NCI-H774 (cell line): ENCODE measurements around the gene SLC38A3.

Experiments used
- DNase-seq: peaks from one replicate; lab custom pipeline; 2025; lab: John Stamatoyannopoulos, UW

SLC38A3 gene

DNA sequence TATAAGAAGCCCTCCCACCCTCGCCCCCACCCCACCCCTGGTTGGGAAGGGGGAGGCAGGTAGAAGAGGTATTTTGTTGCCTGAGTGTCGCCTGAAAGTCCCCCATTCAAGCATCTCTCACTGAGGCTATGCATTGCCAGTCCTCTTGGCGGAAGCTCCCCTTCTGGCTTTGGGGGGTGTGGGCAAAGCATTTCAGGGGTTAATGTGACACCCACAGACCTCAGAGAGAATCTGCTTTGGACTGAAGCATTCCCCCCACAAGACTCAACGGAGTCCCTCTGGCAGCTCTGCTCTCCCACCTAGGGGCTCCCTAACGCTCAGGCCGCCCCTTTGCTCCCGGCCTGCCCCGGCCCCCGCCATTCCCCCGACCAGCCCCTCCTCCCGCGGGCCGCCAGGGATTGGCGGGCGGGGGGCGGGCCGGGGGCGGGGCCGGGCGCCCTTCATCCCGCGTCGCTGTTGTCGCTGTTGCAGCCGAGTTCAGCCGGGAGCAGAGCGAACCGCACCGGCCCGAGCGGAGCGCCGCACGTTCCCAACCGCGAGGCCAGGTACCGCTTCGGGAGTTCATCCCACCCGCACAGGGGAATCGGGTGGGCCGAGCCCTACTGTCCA lies at the start of gene SLC38A3:
SLC38A3 (plus strand) TSS at position 468 of the 609 bp plus-strand sequence. CDS start 8,929 bp downstream, outside the sequence.
- no peak for DNase-seq

DNA sequence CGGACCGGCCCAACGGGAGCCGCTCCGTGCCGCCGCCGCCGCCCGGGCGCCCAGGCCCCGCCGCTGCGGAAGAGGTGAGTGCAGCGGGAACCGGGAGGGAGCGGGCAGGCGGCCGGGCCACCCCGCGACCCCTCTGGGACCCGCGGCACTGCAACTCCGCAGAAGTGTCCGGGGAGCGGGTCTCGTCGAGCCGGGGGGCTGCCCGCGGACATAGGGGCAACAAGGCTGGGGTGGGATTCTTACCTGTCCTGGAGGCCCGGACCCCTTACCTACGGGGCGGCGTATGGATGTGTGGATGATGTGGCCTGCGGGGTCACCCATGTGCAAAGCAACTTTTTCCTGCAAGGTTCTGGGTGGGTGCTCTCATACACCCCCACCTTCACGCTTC lies 49.6 kb upstream of the SLC38A3 start:
- DNase-seq, result no peak

DNA sequence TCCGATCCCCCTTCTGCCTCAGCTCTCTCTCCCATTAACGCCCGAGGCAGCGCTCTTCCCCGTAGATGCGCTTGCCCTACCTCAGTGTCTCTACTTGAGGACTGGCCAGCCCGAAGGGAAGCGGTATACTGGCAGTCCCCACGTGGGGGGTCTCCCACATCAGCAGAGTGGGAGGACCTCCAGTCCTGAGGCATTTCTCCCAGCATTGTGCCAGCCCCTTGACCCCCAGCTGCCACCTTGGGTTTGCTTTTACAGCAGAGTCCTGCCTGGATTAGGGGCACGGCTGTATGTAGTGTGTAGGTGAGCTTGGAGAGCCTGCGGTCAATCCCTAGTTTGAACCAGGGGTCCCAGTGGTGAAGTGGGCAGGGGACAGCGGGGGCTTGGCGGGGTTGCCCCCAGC lies 49.2 kb upstream of the SLC38A3 start:
- DNase-seq, result no peak

DNA sequence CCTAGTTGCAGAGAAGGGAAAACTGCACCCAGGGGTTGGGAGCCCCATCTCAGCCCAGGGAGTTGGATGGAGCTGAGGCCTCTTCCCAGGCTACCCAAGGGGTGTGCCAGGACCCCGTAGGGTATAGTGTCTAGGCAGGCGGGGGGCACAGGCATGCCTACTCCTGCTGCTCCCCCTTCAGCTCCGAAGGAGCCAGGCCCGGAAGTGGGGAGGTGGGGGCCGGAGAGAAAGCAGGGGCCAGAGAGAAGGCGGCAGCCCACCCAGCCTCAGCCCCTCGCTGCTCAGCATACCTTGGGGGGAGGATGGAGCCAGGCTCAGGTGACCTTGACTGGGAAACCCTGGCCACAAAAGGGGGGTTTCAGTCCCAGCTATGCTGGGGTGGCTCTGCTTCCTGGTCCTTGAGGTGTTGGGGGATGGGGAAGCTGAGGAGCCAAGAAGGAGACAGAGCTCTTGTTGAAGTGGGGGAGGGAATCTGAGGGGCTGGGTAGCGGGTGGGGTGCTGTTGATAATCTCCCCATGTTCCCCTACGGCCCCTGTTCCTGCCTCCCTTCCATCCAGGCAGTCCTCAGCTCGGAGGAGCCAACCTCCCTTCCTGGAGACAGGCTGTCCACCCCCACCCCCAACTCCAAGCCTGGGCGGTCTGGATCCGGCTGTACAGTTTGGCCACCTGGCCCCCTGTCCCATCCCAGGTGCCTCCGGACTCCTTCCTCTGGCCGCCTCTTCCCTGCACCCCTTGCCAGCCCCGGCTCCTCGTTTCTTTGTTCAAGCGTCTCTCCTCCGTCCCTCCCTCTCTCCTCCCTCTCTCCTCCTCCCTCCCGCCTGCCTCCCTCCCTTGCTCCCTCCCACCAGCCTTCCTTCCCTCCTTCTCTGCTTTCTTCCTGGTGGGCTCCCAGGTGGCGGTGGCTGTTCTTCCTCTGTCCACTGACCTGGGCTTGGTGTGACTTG lies 48.2 kb upstream of the SLC38A3 start:
- DNase-seq, result no peak

DNA sequence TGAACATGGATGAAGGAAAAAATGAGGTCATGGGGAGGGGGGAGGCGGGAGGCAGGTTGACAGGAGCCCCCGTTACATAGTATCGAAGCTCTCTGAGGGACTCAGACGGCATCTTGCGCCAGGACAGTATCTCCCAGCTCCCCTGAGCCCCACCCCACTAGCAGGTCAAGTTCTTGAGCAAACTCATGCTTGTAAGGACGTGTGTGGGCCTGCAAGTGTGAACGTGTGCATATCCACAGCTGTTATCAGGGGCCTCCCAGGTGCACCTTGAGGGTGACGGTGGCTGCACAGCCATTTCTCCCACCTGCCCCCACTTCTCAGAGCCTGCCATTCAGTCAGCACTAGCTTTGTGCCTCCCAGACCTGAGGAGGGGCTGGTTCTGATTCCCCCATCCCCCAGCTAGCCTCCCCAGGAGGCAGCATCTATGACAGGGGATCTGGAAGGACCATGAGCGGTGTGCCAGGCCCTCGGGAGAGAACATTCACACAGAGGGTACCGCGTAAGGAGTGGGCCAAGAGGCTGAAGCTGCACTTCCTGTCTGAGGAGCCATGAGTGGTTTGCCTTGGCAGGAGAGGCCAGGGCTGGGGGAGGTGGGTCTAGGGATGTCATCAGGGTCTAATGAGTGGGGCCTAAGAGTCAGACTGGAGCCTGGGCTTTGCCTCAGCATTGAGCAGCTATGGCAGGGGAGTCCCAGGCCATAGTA lies 47.1 kb upstream of the SLC38A3 start:
- no peak for DNase-seq

DNA sequence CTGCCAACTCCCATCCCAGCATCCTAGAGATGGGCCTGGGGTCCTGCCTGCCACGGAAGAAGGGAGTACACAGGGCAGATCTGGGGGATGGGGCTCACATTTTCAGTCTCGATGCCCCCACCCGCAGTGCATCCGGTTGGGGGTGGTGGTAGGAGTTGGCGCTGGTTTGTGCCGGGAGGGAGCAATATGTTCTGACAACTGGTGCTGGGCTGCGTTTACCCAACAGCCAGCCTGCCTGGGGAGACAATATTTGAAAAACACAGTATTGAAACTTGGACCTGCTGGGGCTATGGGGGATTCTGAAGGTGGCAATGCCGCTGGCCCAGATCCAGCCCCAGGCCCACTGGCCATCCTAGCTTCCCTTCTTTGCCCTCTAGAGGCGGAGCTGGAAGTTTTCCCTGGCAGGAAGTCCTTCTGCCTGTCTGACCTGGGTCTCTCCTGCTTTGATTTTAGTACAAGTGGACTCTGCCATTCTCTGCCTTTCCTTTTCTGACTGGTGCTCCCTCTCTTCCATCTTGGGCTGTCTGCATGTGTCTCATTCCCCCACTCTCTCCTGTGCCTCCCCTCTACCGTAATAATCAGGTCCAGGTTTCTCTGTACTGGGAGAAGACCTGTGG lies 46.4 kb upstream of the SLC38A3 start:
- no peak for DNase-seq

DNA sequence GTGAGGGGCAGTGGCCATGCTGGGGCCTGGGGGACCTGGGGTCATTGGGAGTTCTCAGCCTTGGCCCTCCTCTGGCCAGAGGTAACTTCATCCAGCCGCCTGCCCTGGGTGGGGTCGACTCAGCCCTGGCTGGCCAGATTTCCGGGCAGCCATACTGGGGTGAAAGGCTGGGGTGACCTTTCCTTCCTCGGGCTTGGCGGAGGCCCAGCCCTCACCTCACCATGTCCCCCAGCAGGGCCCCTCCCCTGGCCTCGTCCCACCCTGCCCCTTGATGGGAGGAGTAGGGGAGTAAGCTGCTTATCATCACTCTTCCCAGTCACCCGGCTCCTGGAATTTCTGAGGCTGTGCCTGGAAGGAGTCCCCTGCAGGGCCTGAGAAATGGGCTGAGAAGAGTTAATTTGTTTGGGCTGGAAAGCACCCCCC lies 44.5 kb upstream of the SLC38A3 start:
- DNase-seq, result no peak

DNA sequence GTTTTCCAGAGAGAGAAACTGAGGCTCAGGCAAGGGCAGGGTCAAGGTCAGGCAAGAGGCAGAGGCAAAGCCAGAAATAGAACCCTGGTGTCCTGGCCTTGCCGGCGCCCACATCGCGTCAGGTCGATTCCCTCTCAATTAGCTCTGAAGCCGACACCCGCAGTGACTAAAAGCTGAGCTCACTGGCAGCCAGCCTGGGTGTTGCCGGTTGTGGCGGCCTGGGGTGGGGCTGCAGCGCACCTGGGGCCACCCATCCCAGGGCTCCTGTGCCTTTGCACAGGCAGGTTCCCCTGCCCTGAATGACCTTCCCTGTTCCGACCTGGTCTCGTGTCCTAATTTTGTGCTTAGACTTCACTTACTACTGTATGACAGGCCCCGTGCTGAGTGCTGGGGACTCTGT lies 43.8 kb upstream of the SLC38A3 start:
- no peak for DNase-seq

DNA sequence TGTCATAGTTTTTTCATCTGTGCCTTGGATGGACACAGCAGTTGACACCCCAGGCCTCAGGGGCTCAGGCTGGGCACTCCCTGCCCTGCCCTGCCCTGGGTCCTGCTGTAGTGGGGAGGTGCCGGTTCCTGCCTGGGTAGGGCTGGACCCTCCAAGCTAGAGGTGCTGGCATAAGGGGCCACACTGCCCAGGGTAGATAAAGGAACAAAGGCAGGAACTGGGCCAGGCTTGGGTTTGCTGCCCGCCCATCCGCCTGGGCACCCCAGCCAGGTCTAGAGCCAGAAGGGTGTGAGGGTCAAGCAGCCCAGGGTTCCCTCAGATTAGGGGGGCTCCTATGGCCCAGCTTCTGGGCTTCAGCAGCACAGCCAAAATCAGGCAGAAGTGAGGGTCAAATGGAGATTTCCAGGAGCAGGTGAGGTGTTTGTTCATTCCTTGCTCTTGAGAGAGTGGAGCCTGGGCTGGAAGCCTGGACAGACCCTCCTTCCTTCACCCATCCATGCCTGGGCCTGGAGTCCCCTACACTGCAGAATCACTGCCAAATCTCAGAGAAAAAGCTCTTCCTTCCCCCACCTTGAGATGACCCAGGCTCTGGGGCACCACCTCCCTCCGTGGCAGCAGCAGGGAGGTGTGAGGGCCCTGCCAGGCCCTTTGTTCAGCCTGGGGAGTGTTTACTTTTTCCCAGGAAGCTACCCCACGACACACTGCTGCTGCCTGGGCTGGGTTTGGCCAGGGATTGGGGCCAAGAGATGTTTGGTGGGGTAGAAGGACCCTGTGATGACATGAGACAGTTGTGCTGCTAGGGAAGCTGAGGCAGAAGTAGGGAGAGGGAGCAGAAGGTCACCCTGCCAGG lies 42.8 kb upstream of the SLC38A3 start:
- no peak for DNase-seq

DNA sequence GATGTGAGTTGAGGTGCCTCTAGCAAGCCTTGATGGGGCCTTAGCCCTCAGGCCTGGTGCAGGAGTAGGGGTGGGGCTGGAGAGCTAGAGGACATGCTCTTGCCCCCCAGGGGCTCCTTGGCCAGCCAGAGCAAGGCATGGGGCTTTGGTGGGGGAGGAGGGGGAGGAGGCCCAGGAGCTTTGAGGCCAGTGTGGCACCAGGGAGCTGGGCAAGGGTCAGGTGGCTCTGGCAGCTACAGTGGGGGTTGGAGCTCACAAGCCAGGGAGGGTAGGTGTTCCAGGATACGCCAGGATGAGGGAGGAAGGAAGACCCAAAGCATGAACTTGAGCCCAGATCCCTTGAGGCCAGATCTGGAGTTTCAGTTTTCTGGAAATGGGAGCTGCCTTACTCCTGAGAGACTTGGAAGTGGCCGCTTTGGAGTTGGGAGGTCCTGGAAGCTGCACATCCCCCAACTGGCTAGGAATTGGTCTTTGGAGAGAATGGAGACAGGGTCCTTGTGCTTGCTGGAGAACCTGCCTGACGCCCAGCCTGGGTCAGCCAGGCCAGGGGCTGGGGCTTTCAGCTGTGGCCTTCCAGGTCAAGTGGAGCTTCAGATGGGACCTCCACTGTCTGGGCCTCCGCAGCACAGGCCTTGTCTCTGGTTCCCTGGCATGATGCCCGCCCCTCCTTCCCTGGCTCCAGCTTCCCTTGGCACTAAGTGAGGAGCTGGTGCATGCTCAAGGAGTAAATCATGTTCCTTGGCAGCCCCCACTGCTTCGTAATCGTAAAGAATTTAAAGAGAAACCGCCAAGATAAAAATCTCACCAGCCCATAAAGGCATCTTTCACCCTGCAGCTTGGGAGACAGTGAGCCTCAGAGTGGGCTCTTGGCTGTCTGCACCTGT lies 41.3 kb upstream of the SLC38A3 start:
- DNase-seq, result no peak

DNA sequence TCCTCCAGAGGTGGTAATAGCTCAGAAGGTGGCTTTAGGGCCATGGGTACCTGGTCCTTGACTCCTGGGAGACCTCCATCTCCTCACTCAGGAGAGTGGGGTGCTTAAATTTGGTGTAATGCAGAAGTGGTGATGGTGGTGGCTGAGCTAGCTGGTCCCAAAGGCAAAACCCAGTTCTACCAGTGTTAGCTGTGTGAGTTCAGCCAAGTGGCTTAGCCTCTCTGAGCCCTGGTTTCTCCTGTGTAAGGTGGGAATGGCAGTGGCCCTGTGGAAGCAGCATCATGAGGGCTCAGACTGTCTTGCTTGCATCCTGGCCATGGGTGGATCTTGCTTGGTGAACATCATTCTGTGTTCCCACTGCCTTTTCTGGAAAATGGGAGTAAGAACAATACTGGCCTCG lies 40.6 kb upstream of the SLC38A3 start:
- DNase-seq, result no peak

DNA sequence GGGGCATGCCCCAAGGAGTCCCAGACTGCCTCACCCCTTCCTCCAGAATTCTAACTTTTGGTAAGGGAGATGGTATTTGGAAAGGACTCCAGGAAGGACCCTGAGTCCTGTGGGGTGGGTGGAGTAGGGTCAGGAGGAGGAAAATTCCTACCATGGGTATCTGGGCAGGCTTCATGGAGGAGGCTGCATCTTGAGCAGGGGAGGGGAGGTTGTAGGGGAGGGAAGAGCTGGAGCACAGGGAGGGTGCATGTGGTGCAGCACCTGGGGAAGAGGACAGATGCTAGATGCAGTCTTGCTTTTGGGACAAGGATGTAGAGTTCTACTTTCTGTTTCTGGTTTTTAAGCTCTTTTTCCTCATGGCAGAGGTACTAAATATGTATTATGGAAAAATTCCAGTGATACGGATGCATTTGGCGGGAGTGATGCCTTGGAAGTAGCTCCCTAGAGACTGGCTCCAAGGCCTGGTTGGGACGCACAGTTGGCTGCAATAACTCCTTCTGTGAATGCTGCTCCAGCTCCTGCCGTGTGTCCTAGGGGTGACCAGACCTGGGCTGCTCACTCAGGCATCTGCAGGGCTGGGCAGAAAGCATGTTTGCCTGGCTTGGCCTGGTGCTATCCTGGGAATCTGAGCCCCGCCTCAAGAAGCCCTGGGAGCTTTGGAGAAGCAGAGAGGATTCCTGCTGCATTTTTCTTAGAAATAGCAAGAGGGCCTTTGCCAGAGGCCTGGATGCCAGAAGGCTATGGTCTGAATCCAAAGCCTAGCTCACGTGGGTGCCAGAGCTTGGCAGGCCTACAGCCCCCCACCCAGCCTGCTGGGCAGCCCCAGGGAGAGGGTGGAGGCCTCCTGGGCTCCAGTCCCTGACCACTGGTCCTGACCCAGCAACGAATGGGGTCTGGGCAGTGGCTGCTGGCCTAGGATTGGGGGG lies 39.8 kb upstream of the SLC38A3 start:
- no peak for DNase-seq

DNA sequence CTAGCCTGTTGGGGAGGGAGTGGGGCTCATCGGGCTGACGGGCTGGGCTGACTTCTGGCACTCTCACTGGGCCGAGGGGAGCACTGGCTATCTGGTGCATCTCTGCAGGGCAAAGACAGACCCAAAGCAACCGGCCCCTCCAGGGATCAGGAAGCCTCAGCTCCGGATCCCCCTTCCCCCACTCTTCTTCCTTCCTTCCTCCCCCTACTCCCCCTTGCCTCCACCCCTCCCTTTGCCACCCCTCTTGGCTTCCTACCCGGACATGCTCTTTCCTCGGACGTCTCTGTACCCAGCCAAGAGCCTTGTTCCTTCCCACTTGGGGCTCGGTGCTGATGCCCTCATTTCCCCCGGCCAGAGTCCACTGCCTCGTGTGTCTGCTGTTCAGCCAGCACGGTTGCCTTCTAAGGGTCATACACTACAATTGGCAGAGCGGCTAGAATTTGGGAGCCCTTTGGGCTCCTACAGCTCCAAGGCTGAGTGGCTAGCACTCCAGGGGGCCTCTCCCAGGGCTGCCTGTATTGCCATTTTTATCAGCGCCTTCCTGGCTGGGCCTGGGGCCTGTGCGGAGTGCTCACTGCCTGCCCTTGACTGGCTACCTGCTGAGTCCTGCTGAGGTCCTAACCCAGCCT lies 39.0 kb upstream of the SLC38A3 start:
- DNase-seq, result no peak

DNA sequence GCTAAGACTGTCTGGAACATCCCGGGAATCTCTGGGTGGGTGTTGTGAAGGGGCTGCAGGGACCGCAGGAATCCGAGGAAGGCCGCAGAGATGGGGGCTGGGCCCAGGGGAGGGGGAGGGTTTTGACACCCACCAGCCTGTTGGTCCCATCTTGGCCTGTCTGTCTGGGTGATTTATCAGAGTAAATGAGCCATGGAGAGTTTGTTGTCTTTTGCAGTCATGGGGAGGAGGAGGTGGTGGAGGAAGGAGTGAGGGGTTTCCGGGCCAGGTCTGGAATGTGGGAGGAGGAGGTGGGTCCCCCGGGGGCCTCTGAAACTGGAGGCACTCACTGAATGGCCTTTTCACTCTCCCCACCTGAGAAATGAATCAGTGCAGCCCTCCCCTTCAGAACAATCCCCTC lies 38.5 kb upstream of the SLC38A3 start:
- DNase-seq, result no peak

DNA sequence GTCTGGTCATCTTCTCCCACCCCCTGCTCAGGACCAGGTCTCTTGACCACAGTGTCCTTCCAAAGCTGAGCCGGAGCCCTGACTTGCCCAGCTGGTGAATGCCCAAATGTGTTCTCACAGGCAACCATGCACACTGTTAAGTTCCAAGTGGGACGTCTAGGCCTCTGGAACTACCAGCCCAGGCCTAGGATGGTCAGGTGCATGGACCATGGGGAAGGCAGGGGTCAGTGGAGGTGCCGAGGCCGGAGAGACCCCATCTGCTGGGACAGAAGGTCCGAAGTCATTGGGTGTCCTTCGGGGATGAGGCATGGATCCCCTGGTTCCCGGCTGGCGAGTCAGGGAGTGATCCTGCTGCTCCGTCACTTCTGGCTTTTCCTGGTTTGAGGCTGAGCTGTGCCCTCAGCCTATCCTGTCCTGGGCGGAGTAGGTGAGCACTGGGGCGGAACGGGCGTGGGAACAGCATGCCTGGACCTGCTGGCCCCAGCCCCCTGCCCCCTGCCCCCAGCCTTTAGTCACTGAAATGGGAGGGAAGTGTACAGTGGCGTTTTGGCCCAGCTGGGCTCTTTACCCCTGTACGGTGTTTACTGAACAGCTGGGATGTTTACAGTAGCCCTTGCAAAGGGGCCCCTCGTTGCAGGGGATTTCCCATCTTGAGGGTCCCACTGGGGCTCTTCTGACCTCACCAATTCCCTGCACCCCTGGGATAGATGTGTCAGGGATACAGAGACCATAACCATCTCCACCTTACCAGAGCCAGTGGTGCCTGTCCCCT lies 37.8 kb upstream of the SLC38A3 start:
- no peak for DNase-seq

DNA sequence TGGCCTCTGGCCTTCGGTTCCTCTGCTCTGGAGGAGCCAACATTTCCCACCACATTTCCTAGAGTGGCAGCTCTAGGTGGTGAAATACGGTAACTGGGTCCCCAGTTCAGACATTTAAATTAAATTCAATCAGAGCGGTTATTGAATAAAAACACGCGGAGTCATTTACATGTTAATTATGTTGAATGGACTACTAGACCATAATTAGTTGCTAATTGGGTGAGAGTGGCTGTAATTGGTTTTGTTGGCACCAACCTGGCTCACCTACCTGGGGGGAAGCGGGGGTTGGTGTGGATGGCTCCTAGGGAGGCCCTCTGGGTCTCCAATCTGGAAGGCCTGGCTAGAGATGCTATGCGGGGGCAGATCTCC lies 37.2 kb upstream of the SLC38A3 start:
- DNase-seq, result no peak

DNA sequence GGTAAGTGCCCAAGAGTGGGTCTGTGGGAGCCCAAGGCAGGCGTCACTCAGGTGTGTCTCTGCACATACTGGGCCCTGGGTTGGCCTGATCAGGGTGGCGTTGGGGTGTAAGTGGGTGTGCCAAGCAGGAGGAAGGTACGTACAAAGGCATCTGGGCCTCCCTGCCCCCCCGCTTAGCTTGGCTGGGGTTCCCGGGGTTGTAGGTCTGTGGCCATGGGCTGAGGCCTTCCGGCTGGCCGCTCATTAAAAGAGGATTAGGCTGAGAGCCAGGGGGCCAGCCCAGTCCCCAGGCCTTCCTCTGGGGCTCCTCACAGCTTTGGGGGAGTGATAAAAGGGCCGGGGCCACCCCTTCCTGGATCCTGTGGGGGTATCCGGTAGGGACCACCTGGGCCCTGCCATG lies 36.7 kb upstream of the SLC38A3 start:
- DNase-seq, result no peak

DNA sequence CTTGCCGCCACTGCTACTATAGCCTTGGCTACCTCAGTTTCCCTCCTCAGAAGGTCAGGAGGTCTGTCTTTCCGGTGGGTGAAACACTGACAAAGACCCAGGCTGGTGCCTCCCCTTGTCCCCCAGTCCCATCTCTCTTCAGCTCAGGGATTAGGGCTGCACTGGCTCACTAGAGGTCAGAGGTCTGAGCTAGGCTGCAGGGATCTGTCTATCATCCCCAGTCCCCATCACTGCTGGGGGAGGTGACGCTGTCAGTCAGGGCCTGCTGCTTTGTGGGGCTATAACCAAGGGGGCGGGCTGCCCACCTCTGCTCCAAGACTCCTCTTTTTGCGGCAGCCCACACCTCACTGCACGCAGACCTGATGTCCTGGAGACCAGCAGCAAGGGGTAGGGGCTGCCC lies 36.3 kb upstream of the SLC38A3 start:
- no peak for DNase-seq
